ENCODE results near the gene PHC1.
"Not testable (repeated sequence)": the region's sequence is repeated elsewhere in the genome, so short reads cannot be mapped to it uniquely, and the experiment has no call there.

The PHC1 gene

DNA sequence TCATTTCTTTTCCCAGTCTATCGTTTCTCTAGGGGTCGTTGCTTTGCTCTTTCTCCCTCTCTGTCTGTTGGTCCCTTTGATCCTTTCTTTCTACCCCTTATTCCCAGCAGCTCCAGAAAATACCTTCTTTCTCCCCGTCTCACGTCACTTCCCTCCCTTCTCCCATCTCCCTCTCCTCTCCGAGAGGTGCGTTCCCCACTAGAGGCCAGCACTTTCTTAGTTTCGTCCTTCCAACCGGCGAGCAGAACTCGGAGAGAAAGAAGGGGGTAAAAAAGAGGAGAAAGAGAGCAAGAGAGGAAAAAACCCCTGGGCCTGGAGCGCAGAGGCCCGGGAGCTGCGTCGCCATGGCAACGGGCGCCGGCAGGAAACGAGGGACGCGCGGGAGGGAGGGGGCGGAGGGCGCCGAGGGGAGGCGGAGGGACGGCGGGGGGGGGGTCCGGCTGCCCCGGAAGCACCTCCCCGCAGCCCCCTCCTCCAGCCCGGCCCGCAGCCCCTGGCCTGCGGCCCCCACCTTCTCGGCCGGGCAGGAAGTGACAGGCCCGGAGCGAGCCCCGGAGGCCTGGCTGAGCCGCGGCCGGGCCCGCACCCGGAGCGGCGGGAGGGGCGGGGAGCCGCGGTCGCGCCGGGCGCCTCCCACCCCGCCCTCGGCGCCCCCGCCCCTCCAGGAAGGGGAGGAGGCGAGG, at the start of gene PHC1:
PHC1 (plus strand) TSS at position 477 of the 683 bp plus-strand sequence. CDS start 3,169 bp downstream, outside the sequence.
- DNase-seq (ENCODE audit: low read depth) = peak; percentile 49

DNA sequence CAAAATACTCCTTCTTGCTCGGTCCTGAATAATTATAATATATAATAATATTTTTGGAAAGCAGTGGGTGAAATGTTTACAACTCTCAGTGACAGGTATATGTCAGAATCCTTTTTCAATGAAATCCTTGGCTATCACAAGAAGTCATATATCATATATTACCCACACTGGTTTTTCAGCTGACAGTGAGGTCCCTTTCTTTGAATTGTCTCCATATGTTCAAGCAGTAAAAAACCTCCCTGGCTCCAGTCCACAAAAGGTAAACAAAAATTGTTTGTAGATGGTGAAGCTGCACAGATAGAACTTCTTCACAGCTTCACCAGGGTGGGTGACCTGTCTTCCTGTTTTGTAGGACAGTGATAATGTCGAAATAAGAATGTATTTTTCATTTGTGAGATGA, 47.9 kb upstream of the PHC1 start:
- DNase-seq (ENCODE audit: low read depth) = no peak

DNA sequence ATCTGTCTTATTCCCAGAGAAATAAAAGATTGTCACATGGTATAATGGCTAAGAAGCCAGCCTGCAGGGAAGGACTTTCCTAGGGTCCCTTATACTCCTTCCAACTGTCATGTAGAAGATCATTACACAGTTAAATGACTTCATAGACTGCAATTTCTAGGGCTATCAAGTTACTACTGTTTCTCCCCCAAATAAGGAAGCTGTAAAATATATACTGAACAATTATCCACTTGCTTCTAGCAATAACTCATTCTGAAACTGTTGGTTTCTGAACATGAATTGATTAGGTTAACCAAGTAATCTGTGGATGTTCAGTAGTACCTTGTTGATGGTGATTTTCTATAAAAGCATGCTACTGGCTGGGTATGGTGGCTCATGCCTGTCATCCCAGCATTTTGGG, 47.3 kb upstream of the PHC1 start:
- DNase-seq (ENCODE audit: low read depth) = no peak

DNA sequence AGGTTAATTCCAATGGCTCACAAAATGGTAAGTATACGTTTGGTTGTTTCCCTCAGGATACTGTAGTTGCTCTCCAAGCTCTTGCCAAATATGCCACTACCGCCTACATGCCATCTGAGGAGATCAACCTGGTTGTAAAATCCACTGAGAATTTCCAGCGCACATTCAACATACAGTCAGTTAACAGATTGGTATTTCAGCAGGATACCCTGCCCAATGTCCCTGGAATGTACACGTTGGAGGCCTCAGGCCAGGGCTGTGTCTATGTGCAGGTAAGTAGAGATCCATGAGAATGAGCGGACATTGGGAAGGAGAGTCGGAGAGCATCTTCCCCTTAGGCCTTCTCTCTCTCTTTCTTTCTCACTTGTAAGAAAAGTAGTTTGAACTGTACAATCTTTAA, 46.5 kb upstream of the PHC1 start:
- no peak for DNase-seq (ENCODE audit: low read depth)

DNA sequence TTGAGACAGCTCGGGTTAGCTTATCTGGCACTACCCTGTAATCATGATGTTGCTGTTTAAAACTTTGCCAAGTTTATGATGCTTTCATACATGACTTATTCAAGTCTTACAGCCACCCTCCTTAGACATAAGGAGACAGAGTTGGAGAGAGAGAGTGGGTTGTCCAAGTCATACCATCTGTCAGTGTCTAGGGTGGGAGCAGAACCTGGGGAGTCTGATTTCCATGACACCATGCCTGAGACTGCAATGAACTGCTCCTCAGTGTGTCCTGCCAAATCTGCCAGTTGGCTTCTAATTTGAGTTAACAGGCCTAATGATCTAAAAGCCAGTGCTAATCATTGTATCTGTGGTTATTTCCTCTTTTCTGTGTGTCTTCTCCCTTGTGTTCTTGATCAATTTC, 43.7 kb upstream of the PHC1 start:
- no peak for DNase-seq (ENCODE audit: low read depth)

DNA sequence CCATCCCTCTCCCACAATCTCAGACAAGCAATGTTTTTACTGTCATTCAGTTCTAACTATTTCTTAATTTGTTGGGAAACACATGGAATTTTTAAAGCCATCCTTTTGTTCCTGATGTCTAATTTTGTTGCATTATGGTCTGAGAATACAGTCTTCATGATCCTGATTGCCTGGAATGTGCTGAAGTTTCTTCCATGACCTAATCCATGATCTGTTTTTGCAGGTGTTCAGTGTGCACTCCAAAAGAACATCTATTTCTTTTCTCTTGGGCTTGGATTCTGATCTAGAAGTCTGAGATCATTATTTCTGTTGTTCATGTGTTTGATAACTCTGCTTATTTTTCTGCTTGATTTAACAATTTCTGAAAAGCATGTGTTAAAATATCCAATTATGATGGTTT, 43.2 kb upstream of the PHC1 start:
- DNase-seq (ENCODE audit: low read depth) = no peak

DNA sequence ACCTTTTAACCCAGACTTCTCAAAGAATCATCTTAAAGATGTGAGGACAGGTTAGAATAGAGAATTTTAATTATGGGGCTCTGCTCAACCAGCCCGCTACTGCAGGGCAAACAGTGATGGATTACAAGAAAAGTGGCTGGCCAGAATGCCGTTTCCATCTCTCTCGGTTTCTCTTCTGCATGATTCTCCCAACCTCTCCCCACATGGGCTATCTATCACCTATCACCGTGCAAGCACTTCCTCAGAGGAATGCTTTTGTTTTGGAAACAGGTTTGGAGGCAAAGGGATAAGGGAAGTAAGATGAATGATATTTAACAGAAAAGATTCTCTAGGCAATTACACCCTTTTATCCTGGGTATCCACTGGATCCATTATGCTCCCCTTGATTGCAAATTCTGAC, 37.4 kb upstream of the PHC1 start:
- no peak for DNase-seq (ENCODE audit: low read depth)

DNA sequence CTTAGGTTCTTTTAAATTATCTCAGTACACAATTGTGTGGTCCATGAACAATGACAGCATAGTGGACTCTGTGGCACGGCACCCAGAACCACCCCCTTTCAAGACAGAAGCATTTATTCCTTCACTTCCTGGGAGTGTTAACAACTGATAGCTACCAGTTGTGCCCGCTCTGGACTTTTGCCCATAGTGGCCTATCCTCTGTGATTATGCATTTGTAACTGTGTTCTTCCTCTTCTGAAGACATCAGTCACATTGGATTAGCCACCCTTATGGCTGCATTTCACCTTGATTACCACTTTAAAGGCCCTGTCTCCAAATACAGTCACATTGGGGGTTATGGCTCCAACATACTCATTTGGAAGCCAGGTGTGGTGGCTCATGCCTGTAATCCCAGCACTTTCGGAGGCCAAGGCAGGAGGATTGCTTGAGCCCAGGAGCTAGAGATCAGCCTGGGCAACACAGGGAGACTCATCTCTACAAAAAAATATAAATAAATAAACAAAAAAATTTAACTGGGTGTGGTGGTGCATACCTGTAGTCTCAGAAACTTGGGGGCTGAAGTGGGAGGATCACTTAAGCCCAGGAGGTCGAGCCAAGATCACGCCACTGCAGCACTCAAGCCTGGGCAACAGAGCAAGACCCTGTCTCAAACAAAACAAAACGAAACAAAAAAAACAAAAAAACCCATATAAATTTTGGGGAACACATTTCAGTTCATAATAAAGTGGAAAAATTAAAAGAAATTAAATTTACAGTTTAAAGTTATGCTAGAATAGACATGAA, 27.6 kb upstream of the PHC1 start:
- DNase-seq (ENCODE audit: low read depth) = no peak

DNA sequence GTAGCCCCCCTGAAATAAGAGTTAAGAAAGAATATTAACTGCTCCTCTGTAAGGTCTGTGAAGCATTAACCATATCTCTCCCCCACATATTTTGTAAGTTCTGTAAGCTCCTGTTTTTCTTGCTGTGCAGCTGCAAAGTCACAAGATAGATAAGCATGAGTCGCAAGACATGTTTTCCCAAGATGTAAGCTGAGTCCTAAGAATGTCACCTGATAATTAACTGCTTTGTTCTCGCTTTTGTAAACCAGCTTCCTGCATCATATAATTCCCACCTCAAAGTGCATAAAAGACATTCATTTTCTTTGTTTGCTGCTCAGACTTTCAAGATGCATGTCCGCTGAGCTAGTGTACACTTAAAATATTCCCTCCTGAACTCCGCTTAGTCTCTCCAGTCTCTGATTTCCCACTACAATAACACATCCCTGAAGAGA, 27.0 kb upstream of the PHC1 start:
- DNase-seq (ENCODE audit: low read depth) = no peak

DNA sequence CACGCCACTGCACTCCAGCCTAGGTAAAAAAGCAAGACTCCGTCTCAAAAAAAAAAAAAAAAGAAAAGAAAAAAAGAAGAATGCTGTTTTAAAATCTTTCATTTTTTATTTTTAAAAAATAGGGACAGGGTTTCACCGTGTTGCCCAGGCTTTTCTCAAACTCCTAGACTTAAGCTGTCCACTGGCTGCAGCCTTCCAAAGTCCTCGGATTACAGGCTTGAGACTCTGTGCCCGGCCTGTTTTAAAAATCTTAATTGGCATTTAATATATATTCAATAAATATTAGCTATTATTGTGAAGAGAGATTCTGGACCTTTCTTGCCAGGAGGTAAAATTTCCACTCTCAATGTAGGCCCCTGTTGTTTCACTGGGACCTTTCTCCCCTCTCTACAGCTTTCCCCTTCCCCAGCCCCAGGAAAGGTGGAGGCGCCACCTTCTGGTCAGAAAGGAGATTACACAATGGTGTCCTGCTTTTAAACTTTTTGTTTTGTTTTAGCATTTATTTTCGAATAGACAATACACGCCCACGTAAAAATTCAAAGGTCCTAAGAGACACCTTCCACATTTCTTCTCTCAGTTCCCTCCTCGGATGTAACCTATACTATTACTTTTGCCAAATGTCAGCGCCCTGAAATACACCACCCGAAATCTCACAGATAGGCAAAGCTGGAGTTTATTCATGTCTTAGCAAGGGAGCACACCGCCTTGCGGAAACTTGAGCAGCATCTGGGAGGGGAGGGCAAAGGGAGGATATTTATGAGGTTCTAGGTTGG, 23.8 kb upstream of the PHC1 start:
- no peak for DNase-seq (ENCODE audit: low read depth)

DNA sequence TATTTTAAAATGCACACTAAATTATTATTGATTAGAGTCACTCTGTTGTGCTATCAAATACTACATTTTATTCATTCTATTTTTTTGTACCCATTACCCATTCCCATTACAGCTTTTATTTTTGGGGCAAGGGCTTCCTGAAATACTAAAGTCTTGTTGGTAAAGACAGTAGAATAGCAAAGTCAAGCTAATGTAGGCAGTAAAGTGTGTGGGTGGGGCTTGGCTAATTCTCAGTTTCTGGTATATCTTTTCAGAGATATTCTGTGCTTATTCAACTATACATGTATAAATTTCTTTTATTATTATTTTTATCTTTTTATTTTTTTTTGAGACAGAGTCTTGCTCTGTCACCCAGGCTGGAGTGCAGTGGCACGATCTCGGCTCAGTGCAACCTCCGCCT, 22.3 kb upstream of the PHC1 start:
- DNase-seq (ENCODE audit: low read depth) = no peak

DNA sequence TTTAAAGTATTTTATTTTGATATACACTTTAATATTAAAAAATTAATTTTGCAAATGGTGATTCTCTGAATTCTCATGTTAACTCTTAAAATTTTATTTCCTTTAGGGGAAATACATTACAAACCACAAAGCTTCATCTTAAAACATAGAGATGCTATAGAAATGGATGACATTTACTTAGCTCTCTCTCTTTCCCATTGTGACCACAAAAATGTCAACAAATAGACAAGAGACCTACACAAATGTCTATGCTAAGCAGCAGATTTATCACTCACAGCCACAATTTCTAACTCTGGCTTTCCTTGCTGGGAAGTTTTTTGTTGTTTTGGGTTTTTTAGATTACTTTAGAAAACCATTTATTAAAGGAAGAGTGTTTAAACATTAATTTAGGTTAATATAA, 19.9 kb upstream of the PHC1 start:
- no peak for DNase-seq (ENCODE audit: low read depth)

DNA sequence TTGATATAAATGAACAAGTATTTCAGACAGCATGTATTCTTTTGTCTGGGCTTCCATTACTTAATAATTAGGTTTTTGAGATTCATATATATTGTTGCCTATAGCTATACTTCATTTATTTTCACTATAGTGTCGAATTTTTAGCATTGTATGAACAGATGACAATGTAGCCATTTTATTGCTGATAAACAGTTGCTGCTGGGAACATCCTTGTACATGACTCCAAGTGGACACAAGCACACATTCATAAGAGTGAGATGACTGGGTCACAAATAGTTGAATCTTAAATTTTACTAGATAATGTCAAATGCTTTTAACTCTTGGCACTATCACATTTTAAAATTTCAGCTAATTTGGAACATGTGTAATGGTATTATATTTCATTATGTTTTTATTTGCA, 19.3 kb upstream of the PHC1 start:
- no peak for DNase-seq (ENCODE audit: low read depth)

DNA sequence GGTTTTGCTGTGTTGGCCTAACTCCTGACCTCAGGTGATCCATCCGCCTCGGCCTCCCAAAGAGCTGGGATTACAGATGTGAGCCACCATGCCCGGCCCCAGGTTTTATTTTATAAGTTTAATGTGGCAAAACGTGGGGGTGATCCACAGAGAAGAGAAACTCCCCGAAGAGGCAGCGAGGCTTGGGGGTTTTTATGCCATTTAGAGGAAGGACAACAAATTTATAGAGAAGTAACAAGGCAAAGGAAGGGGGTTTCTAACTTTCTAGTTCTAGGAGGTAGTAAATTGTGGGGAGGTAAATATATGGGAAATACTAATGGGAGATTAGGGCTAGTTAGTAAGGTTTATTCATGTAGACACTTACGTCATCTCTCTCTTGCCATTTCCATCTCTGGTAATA, 17.2 kb upstream of the PHC1 start:
- DNase-seq (ENCODE audit: low read depth) = no peak

DNA sequence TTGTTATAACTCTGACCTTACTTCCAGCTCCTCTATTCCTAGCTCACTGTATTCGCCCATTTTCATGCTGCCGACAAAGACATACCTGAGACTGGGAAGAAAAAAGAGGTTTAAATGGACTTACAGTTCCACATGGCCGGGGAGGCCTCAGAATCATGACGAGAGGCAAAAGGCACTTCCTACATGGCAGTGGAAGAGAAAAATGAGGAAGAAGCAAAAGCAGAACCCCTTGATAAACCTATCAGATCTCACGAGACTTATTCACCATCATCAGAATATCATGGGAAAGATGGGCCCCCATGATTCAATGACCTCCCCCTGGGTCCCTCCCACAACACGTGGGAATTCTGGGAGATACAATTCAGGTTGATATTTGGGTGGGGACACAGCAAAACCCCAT, 14.5 kb upstream of the PHC1 start:
- no peak for DNase-seq (ENCODE audit: low read depth)

DNA sequence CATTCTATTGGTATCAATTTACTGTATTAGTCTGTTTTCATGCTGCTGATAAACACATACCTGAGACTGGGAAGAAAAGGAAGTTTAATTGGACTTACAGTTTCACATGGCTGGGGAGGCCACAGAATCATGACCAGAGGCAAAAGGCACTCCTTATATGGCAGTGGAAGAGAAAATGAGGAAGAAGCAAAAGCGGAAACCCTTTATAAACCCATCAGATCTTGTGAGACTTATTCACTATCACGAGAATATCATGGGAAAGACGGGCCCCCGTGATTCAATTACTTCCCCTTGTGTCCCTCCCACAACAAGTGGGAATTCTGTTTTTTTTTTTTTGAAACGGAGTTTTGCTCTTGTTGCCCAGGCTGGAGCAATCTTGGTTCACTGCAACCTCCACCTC, 11.6 kb upstream of the PHC1 start:
- not testable (repeated sequence) for DNase-seq (ENCODE audit: low read depth)

DNA sequence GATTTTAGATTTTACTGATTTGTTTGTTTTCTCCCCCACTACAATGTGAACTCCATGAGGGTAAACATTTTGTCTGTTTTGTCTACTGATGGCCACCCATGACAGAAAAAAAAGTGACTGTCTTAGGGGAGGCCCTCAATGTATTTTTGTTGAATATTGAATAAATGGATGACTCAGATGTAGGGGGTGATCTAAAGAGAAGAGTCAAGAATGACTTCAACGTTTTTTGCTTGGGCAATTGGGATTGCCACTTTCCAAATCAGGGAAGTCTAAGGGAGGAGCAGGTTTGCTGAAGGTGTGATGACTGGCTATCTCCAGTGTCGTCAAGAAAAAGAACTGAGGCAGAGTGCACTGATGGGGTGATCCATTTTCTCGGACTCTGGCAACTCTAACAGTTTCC, 10.7 kb upstream of the PHC1 start:
- no peak for DNase-seq (ENCODE audit: low read depth)

DNA sequence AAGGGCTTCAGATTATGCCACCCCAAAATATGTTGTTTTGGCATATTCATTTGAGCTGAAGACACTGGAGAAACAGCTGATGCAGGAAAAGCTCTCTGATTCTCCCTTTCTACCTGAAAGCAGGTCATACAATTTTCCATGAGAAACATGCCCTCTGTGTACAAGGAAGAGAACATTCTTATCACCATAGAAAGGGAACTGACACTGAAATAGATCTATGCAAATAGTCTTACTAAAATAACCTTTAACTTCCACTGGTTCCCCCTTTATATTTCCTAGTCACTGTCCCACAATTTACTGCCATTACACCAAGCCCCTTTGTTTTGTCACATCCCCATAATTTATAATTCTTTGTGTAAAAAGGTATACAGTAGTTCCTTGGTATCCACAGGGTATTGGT, 9.6 kb upstream of the PHC1 start:
- DNase-seq (ENCODE audit: low read depth) = no peak

DNA sequence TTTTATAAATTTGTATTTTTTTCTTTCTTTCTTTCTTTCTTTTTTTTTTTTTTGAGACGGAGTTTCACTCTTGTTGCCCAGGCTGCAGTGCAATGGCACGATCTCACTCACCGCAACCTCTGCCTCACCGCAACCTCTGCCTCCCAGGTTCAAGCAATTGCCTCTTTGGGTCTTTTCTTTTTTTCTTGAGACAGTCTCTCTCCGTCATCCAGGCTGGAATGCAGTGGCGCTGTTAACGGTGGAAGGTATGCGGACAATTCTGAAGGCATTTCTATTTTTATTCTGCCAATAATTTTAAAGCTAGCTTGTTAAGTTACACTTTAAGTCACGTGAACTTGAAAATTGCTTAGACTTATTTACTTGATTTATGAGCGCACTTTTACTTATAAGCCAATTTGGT, 8.8 kb upstream of the PHC1 start:
- DNase-seq (ENCODE audit: low read depth) = no peak

DNA sequence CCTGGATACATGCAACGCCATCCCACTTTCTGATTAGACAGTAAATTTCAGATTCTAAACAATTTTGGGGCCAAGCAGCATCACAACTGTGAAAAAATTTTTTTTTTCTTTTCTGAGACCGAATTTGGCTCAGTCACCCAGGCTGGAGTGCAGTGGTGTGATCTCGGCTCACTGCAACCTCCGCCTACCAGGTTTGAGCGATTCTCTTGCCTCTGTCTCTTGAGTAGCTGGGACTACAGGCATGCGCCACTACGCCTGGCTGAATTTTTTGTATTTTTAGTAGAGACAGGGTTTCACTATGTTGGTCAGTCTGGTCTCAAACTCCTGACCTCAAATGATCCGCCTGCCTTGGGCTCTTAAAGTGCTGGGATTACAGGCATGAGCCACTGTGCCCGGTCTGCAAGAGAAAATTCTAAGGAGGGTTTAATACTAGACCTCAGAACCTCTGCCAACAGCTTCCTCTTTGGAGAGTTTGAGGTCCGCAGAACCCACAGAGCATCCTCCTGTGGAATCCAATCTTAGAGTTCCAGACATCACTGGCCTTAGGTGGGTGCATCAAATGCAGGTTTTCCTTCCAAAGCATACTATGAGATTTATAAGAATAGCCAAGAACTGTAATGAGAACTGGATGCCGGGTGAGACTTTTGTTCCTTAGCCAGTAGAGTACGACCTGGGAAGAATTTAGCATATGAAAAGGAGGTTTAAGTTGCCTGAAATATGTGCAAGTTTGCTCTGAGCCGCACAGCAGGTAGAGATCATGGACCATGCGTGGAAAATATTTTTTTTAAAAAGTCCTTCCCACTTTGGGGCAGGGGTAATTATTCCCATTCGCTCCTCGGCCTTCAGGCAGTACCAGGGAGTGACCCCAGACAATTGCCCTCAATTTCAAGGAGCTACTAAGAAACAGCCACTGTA, 7.8 kb upstream of the PHC1 start:
- DNase-seq (ENCODE audit: low read depth) = no peak

DNA sequence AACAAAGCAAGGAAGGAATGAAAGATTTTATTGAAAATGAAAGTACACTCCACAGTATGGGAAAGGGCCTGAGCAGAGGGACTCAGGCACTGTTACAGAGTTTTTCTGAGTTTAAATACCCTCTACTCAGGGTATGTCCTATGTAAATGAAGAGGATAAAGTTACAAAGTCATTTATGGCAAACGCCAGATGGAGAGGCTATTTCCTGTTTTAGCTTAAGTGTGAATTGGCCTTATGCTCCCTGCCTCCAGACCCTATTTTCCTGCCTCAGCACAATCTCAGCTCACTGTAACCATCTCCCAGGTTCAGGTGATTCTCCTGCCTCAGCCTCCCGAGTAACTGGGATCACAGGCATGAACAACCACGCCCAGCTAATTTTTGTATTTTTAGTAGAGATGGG, 6.8 kb upstream of the PHC1 start:
- DNase-seq (ENCODE audit: low read depth) = no peak

DNA sequence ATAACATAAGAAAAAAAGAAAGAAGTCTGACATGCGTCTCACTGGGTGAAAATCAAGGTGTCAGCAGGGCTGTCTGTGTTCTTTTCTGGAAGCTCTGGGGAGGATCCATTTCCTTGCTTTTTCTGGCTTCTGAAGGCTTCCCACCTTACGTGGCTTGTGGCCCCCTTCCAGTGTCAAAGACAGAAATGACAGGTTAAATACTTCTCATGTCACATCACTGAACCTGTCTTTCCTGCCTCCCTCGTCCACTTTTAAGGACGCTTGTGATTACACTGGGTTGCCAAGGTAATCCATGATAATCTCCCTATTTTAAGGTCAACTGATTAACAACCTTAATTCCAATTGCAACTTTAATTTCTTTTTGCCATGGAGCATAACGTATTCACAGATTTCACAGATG, 4.6 kb upstream of the PHC1 start:
- DNase-seq (ENCODE audit: low read depth) = no peak
